ENCODE data around the gene BLM. TPM values are rescaled to one million over a fixed set of nuclear protein-coding genes. Genes with fewer than 3 reads are reported as not detected.
"Not testable (repeated sequence)": the region's sequence is repeated elsewhere in the genome, so short reads cannot be mapped to it uniquely, and the experiment has no call there.

BLM gene
- 10 to 100 TPM in 1 of 3 donors, 1 to 10 TPM in 2; 2.3 to 10.0 (median 7.5) TPM for polyA plus RNA-seq

GRCh38 chr15:90716976-90717821 lies at the start of gene BLM:
BLM (plus strand) TSS chr15:90717346; CDS start chr15:90747393, 30,047 bp downstream.
- DNase-seq: peak; percentile 96 to 97 (median 96)
- Mint-ChIP-seq H3K4me3 (peak within 1 kb of the TSS; percentile 86 to 99 (median 98)), H3K36me3 (peaks cover 0 to 5% (median 0%) of the 10 kb centered on the region in 3 donors), H3K27me3 (ENCODE audit: low read depth in 3 of 3) (peaks cover 0 to 6% (median 4%) of the 10 kb centered on the region in 3 donors), H3K27ac (peak within 1 kb of the TSS; percentile 84 to 98 (median 94)), H3K9me3 (no peaks in the 10 kb centered on the region), H3K4me1 (peaks cover 30 to 40% of the 10 kb centered on the region in 2 donors)

DNA sequence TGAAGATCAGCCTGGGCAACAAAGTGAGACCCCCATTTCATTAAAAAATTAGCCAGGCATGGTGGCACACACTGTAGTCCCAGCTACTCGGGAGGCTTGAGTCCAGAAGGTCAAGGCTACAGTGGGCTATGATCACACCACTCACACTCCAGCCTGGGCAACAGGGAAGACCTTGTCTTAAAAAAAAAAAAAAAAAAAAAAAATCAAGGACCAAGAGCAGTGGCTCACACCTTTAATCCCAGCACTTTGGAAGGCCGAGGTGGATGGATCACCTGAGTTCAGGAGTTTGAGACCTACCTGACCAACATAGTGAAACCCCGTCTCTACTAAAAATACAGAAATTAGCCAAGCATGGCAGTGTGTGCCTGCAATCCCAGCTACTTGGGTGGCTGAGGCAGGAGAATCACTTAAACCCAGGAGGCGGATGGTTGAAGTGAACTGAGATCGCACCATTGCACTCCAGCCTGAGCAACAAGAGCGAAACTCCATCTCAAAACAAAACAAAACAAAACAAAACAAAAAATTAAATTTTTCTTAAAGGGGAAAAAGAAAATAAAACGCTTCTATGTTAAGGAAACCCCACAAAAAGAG lies 49.3 kb upstream of the BLM start:
- H3K4me1 Mint-ChIP-seq: peaks cover 14 to 16% of the 10 kb centered on the region in 2 donors

DNA sequence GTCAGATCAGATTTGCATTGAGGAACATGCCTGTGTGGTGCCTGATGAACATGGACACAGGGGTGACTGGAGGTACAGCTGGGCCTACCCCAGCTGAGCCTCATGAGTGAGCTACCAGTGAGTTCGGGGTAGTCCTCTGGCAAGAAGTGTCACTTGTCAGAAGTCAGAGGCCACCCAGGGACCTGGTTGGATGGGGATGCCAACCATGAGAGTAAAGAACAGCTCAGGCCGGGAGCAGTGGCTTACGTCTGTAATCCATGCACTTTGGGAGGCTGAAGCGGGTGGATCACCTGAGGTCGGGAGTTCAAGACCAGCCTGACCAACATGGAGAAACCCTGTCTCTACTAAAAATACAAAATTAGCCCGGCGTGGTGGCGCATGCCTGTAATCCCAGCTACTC lies 46.5 kb upstream of the BLM start:
- H3K4me1 Mint-ChIP-seq; DNase-seq; H3K36me3 Mint-ChIP-seq; H3K27me3 Mint-ChIP-seq (ENCODE audit: low read depth in 3 of 3); H3K9me3 Mint-ChIP-seq; H3K4me3 Mint-ChIP-seq; H3K27ac Mint-ChIP-seq: not testable (repeated sequence)

More for the DNA sequence above, 49.3 kb upstream of the BLM start:
- not testable (repeated sequence) for H3K9me3 Mint-ChIP-seq, H3K4me3 Mint-ChIP-seq, H3K36me3 Mint-ChIP-seq, DNase-seq, H3K27ac Mint-ChIP-seq
- peaks cover 9 to 25% (median 20%) of the 10 kb centered on the region in 3 donors for H3K27me3 Mint-ChIP-seq (ENCODE audit: low read depth in 3 of 3)

DNA sequence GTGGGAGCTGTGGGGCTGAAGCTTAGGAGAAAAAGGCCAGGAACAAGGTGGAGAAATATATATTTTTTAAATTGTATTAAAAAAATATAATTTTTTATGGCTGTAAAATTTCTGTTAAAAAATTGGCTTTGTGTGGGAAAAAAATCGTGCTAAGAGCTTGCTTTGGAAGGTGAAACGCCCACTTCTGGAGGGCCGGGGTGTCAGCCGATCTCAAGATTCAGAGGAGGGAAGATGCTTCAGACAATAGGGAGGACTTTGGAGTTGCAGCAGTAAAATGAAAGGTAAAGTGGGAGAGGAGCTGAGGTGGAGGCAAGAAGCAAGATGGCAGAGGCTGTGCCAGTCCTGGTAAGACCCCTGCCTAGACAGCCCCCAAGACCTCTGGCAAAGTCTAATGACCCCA lies 45.9 kb upstream of the BLM start:
- Mint-ChIP-seq H3K36me3 (peaks cover 0 to 8% (median 0%) of the 10 kb centered on the region in 3 donors), H3K27ac (no peak overlapping the region), H3K9me3 (no peaks in the 10 kb centered on the region), H3K4me3 (no peak overlapping the region), H3K27me3 (ENCODE audit: low read depth in 3 of 3) (peaks cover 3 to 9% (median 8%) of the 10 kb centered on the region in 3 donors), H3K4me1 (peaks cover 3 to 6% of the 10 kb centered on the region in 2 donors)
- DNase-seq: no peak

DNA sequence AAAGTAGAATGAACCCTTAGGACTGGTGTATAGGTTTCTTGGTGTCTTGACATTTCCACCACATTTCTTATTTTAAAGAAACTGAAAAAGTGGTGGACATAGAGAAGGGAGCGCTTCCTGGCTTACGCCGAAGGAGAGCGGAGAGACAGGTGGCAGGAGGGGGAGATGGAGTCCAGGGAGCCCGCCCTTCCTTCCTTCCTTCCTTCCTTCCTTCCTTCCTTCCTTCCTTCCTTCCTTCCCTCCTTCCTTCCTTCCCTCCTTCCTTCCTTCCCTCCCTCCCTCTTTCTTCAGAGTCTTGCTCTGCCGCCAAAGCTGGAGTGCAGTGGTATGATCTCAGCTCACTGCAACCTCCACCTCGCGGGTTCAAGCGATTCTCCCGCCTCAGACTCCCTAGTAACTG lies 43.8 kb upstream of the BLM start:
- H3K27me3 Mint-ChIP-seq (ENCODE audit: low read depth in 3 of 3); H3K9me3 Mint-ChIP-seq: not testable (repeated sequence)

DNA sequence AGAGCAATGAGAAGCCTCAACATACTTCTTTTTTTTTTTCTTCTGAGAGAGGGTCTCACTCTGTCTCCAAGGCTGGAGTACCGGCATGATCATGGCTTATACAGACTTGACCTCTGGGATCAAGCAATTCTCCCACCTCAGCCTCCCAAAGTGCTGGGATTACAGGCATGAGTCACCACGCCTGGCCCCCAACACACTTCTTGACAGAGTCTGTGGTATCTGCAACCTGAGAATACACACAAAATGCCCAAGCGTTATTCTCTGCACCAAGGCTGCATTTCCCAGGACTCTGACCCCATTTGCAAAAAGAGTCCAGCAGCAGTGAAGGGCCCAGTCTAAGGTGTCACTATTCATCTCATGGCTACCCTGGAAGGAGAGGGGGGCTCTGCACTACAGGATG lies 42.7 kb upstream of the BLM start:
- DNase-seq: no peak
- no peaks in the 10 kb centered on the region for H3K9me3 Mint-ChIP-seq
- H3K36me3 Mint-ChIP-seq: peaks cover 0 to 8% (median 0%) of the 10 kb centered on the region in 3 donors
- H3K4me1 Mint-ChIP-seq: peaks cover 0 to 8% of the 10 kb centered on the region in 2 donors
- H3K27me3 Mint-ChIP-seq (ENCODE audit: low read depth in 3 of 3): peaks cover 2 to 6% (median 3%) of the 10 kb centered on the region in 3 donors
- no peak overlapping the region for H3K27ac Mint-ChIP-seq
- no peak overlapping the region for H3K4me3 Mint-ChIP-seq

More for the DNA sequence above, 43.8 kb upstream of the BLM start:
- H3K27ac Mint-ChIP-seq, DNase-seq, H3K4me3 Mint-ChIP-seq, H3K4me1 Mint-ChIP-seq, H3K36me3 Mint-ChIP-seq: not testable (repeated sequence)

- no peak for DNase-seq
- no peak overlapping the region for H3K4me3 Mint-ChIP-seq
- peaks cover 2 to 6% (median 3%) of the 10 kb centered on the region in 3 donors for H3K27me3 Mint-ChIP-seq (ENCODE audit: low read depth in 3 of 3)
- no peak overlapping the region for H3K27ac Mint-ChIP-seq
- peaks cover 0 to 8% (median 0%) of the 10 kb centered on the region in 3 donors for H3K36me3 Mint-ChIP-seq
- H3K9me3 Mint-ChIP-seq: no peaks in the 10 kb centered on the region
- peaks cover 0 to 8% of the 10 kb centered on the region in 2 donors for H3K4me1 Mint-ChIP-seq
Observed at GRCh38 chr15:90675464-90675863, 41.7 kb upstream of the BLM start.

DNA sequence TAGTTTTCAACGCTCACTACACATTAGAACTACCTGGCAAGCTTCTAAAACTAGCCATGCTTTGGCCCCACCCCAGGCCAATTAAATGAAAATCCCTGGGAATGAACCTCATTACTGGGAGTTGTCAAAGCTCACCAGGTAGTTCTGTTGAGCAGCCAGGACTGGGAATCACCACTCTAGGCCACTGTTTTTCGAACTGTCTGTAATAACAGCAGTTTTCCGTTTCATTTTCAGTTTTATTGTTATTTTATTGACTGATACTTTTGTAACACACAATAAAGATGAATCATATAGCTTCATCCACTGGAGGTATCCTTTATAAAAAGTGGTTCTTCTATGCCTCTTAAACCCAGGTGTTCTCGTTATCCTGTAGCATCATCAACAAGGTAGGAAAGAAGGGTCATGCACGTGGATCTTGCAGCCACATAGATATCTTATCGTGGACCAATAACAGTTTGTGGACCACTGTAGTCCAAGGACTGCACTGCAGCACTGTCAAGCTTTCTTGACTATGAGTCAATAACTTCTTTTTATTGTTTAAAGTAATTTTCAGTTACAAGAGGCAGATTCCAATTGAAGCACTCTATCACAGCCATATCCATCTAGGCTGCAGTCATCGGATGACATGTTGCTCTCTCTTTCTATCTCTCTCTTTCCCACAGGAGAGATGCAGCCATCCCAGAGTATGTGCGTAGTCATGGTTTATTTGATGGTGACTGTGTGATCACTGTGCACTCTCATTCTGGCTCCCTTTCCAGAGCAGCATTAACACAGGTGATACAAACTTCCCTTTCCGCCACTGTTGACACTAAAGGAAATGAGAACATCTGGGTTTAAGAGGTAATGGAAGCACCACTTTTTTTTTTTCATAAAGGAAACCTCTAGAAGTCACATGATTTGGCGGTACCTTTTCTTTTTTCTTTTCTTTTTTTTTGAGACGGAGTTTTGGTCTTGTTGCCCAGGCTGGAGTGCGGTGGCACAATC lies 39.0 kb upstream of the BLM start:
- Mint-ChIP-seq H3K27ac (no peak overlapping the region), H3K4me3 (no peak overlapping the region), H3K27me3 (ENCODE audit: low read depth in 3 of 3) (peaks cover 0 to 6% (median 2%) of the 10 kb centered on the region in 3 donors), H3K36me3 (peaks cover 0 to 3% (median 0%) of the 10 kb centered on the region in 3 donors), H3K4me1 (peaks cover 0 to 8% of the 10 kb centered on the region in 2 donors), H3K9me3 (no peaks in the 10 kb centered on the region)
- DNase-seq: no peak

- H3K9me3 Mint-ChIP-seq: no peaks in the 10 kb centered on the region
- no peak for DNase-seq
- peaks cover 0 to 8% of the 10 kb centered on the region in 2 donors for H3K4me1 Mint-ChIP-seq
- no peak overlapping the region for H3K4me3 Mint-ChIP-seq
- H3K27ac Mint-ChIP-seq: no peak overlapping the region
- peaks cover 0 to 8% (median 3%) of the 10 kb centered on the region in 3 donors for H3K27me3 Mint-ChIP-seq (ENCODE audit: low read depth in 3 of 3)
- H3K36me3 Mint-ChIP-seq: peaks cover 0 to 3% (median 0%) of the 10 kb centered on the region in 3 donors
Observed at GRCh38 chr15:90679959-90680358, 37.2 kb upstream of the BLM start.

- Mint-ChIP-seq H3K27ac (no peak overlapping the region), H3K9me3 (no peaks in the 10 kb centered on the region), H3K27me3 (ENCODE audit: low read depth in 3 of 3) (peaks cover 0 to 8% (median 3%) of the 10 kb centered on the region in 3 donors), H3K36me3 (peaks cover 0 to 3% (median 0%) of the 10 kb centered on the region in 3 donors), H3K4me1 (peaks cover 0 to 8% of the 10 kb centered on the region in 2 donors), H3K4me3 (no peak overlapping the region)
- no peak for DNase-seq
Observed at GRCh38 chr15:90680371-90680935, 36.7 kb upstream of the BLM start.

DNA sequence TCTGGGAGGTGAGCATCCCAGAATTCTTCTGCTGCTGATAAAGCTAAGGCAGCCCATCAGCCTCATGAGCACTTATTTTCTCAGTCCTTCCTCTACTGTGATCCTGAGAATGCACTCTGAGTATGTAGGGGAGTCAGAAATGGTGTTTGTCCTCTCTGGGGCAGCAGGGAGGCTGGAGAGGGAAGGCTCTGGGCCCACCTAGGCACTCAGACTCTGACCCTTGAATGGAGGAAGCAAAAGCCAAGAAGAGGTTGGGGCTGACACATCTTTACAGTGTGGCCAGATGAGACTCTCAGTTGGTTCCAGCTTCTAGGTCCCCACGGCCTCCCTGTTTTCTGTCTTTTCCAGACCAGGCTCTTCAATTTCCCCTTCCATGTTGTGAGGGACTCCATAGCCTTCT lies 36.1 kb upstream of the BLM start:
- H3K9me3 Mint-ChIP-seq: no peaks in the 10 kb centered on the region
- peaks cover 0 to 8% (median 3%) of the 10 kb centered on the region in 3 donors for H3K27me3 Mint-ChIP-seq (ENCODE audit: low read depth in 3 of 3)
- peaks cover 0 to 3% (median 0%) of the 10 kb centered on the region in 3 donors for H3K36me3 Mint-ChIP-seq
- no peak overlapping the region for H3K27ac Mint-ChIP-seq
- no peak for DNase-seq
- H3K4me1 Mint-ChIP-seq: peaks cover 0 to 8% of the 10 kb centered on the region in 2 donors
- no peak overlapping the region for H3K4me3 Mint-ChIP-seq

GRCh38 chr15:90681480-90681879 lies 35.7 kb upstream of the BLM start:
- DNase-seq: no peak
- no peak overlapping the region for H3K27ac Mint-ChIP-seq
- H3K27me3 Mint-ChIP-seq (ENCODE audit: low read depth in 3 of 3): peaks cover 0 to 8% (median 3%) of the 10 kb centered on the region in 3 donors
- peaks cover 2 to 12% of the 10 kb centered on the region in 2 donors for H3K4me1 Mint-ChIP-seq
- peaks cover 0 to 3% (median 0%) of the 10 kb centered on the region in 3 donors for H3K36me3 Mint-ChIP-seq
- no peak overlapping the region for H3K4me3 Mint-ChIP-seq
- no peaks in the 10 kb centered on the region for H3K9me3 Mint-ChIP-seq

- H3K27me3 Mint-ChIP-seq (ENCODE audit: low read depth in 3 of 3): peaks cover 1 to 8% (median 3%) of the 10 kb centered on the region in 3 donors
- no peak overlapping the region for H3K27ac Mint-ChIP-seq
- peaks cover 0 to 1% (median 0%) of the 10 kb centered on the region in 6 donors for H3K9me3 Mint-ChIP-seq
- H3K4me1 Mint-ChIP-seq: peaks cover 5 to 11% of the 10 kb centered on the region in 2 donors
- no peak for DNase-seq
- no peaks in the 10 kb centered on the region for H3K36me3 Mint-ChIP-seq
- H3K4me3 Mint-ChIP-seq: no peak overlapping the region
Observed at GRCh38 chr15:90683371-90683770, 33.8 kb upstream of the BLM start.
